Transverse colon (tissue), 4 donors: Measurements from ENCODE around the gene PYY.
A peak's percentile ranks its signal among the peaks of the same experiment; 100 is the strongest.

ENCODE experiments used
- POLR2AphosphoS5 ChIP-seq, 3 donors: sonication (generic); formaldehyde crosslinking; IDR thresholded peaks; one replicate each; pipeline ENCODE4 v1.6.1; 2016; ENCODE audit warnings: antibody characterized with exemption in 3 of 3
- TF ChIP-seq, protein P1 (sequence below), 5 experiments: fragments of 200-600 bp in 3 of 5; fragments of 450-650 bp in 2 of 5; sonication (generic) in 3 of 5; IDR thresholded peaks; 1 replicate in 2 of 5; 2 replicates in 3 of 5; pipeline ENCODE4 v1.5.1; 2016 to 2017; ENCODE audit warnings: antibody characterized with exemption in 5 of 5, inconsistent platforms in 3 of 5, mild to moderate bottlenecking in 2 of 5, moderate library complexity in 1 of 5

DNA sequence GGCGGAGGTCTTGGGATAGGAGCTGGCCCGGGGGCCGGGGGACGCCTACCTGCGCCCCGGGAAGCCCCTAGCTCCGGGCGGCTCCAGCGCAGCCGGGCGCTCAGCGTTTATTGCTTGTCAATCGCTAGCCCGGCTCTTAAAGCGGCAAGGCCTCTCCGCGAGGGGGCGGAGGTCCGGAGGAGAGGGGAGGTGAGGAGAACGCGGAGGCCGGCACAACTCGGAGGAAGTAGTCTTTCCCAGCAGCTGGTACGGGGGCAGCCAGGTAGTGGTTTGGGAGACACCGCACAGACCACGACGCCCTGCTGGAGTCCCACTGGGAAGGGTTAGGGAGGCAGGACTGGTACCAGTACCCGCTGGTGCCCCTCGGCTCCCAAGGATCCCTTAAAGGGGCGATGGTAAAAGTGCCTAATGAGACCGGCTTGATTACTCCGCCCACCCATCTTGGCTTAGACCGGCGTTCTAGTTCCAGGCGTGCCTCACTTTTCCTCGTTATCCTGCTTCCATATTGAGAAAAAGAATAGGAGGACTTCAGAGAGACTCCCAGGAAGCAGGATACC is 46.2 kb downstream of the PYY start, which contains the start of gene MPP2:
- TF ChIP-seq, protein P1, sequence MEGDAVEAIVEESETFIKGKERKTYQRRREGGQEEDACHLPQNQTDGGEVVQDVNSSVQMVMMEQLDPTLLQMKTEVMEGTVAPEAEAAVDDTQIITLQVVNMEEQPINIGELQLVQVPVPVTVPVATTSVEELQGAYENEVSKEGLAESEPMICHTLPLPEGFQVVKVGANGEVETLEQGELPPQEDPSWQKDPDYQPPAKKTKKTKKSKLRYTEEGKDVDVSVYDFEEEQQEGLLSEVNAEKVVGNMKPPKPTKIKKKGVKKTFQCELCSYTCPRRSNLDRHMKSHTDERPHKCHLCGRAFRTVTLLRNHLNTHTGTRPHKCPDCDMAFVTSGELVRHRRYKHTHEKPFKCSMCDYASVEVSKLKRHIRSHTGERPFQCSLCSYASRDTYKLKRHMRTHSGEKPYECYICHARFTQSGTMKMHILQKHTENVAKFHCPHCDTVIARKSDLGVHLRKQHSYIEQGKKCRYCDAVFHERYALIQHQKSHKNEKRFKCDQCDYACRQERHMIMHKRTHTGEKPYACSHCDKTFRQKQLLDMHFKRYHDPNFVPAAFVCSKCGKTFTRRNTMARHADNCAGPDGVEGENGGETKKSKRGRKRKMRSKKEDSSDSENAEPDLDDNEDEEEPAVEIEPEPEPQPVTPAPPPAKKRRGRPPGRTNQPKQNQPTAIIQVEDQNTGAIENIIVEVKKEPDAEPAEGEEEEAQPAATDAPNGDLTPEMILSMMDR (IDR thresholded peaks at IDR 0.05) = peak in 1 of 5 experiments; percentile 24
- peak in 2 of 3 donors; percentile 17 to 45 for TF ChIP-seq POLR2AphosphoS5 (IDR thresholded peaks at IDR 0.05)
